ENCODE measurements around the gene PA2G4.

GRCh38 chr12:56157201-56158028, 53.1 kb downstream of the PA2G4 start:
- TF ChIP-seq CTCF (IDR thresholded peaks at IDR 0.05; ENCODE audit: extremely low read depth in 1 of 2, insufficient read depth in 1 of 2, low read depth in 1 of 2, low read length in 2 of 2) (peak; percentile 64 to 74), EZH2 (IDR thresholded peaks at IDR 0.05; ENCODE audit: borderline replicate concordance, low read depth, low read length, severe bottlenecking) (no peak), POLR2A (IDR thresholded peaks at IDR 0.05; ENCODE audit: low read depth, low read length) (peak; percentile 71), MYC (IDR thresholded peaks at IDR 0.05; ENCODE audit: low read depth, low read length) (no peak), POLR2AphosphoS5 (IDR thresholded peaks at IDR 0.05; ENCODE audit: insufficient read depth, low read depth, low read length) (peak; percentile 57), GATA2 (IDR thresholded peaks at IDR 0.05; ENCODE audit: insufficient read depth, insufficient read length, low read depth, low read length) (no peak), MAX (IDR thresholded peaks at IDR 0.05; ENCODE audit: insufficient read depth, insufficient read length) (no peak), FOS (IDR thresholded peaks at IDR 0.05; ENCODE audit: borderline replicate concordance, insufficient read depth, low read length) (no peak), JUN (IDR thresholded peaks at IDR 0.05; ENCODE audit: borderline replicate concordance, insufficient read depth, insufficient read length, low read depth) (no peak)
